H1 (cell line): ENCODE results near the gene CEMP1. TPM values are rescaled to one million over a fixed set of nuclear protein-coding genes. Genes with fewer than 3 reads are reported as not detected.

Experiments used
- CTCF ChIA-PET: fragments of 300-600 bp; sonication (Branson Sonifier 250); formaldehyde crosslinking; loops from one replicate; lab custom pipeline; 2021; ENCODE audit not compliant: partially characterized antibody; lab: Charles Lee
- POLR2A ChIA-PET: fragments of 300-600 bp; sonication (Branson Sonifier 250); formaldehyde crosslinking; loops from one replicate; lab custom pipeline; 2021; ENCODE audit warnings: inconsistent platforms; ENCODE audit not compliant: partially characterized antibody; lab: Charles Lee
- DNase-seq, 2 experiments: peaks; one replicate each; pipeline versions ENCODE4 v3.0.0 to v3.0.0-alpha.2; 2010 to 2022; ENCODE audit warnings: low spot score in 2 of 2, low read depth in 1 of 2, mixed read lengths in 1 of 2
- FAIRE-seq: peaks from 2 replicates; lab custom pipeline; 2011; peaks lifted over from hg19 to GRCh38; lab: Jason Lieb, UNC
- H2AFZ ChIP-seq: 2 replicates; pipeline ENCODE4 v1.8.1; 2012; ENCODE audit warnings: low read length, inconsistent platforms
- H2AK5ac ChIP-seq: 2 replicates; pipeline ENCODE4 v1.6.1; 2013; ENCODE audit warnings: low read depth, low read length
- H2BK120ac ChIP-seq: replicated peaks from 2 replicates; pipeline ENCODE3; 2013; ENCODE audit warnings: low read depth, low read length, inconsistent platforms
- H2BK12ac ChIP-seq: 2 replicates; pipeline ENCODE4 v1.6.1; 2013; ENCODE audit warnings: low read depth, low read length
- H2BK15ac ChIP-seq: 2 replicates; pipeline ENCODE4 v1.6.1; 2013; ENCODE audit warnings: low read length
- H2BK20ac ChIP-seq: 2 replicates; pipeline ENCODE4 v1.6.1; 2013; ENCODE audit warnings: low read length
- H2BK5ac ChIP-seq: 2 replicates; pipeline ENCODE4 v1.6.1; 2013; ENCODE audit warnings: low read depth, low read length
- H3K14ac ChIP-seq: 2 replicates; pipeline ENCODE4 v1.6.1; 2013; ENCODE audit warnings: inconsistent platforms; ENCODE audit not compliant: insufficient read length
- H3K18ac ChIP-seq: 2 replicates; pipeline ENCODE4 v1.6.1; 2013; ENCODE audit warnings: low read length; ENCODE audit errors: extremely low read depth
- H3K23ac ChIP-seq: 2 replicates; pipeline ENCODE4 v1.6.1; 2013; ENCODE audit warnings: inconsistent platforms; ENCODE audit not compliant: insufficient read length
- H3K23me2 ChIP-seq: 2 replicates; pipeline ENCODE4 v1.6.1; 2013; ENCODE audit warnings: low read depth, low read length
- H3K27ac ChIP-seq: 2 replicates; pipeline ENCODE4 v1.6.1; 2011; ENCODE audit warnings: low read depth, low read length, inconsistent platforms
- H3K27me3 ChIP-seq, 4 experiments: replicated peaks in 1 of 4; 1 replicate in 1 of 4; 2 replicates in 3 of 4; pipeline versions ENCODE4 v1.6.1 to v1.8.1; 2011 to 2013; ENCODE audit warnings: low read length in 3 of 4, mild to moderate bottlenecking in 3 of 4, inconsistent platforms in 2 of 4, mixed read lengths in 2 of 4, moderate library complexity in 1 of 4; ENCODE audit not compliant: control insufficient read depth in 3 of 4, insufficient read depth in 3 of 4; ENCODE audit errors: extremely low read depth in 1 of 4
- H3K36me3 ChIP-seq, 4 experiments: 2 replicates each; pipeline versions ENCODE4 v1.6.1 to v1.8.1; 2011 to 2013; ENCODE audit warnings: mild to moderate bottlenecking in 4 of 4, low read length in 3 of 4, moderate library complexity in 2 of 4, control low read depth in 1 of 4, inconsistent platforms in 1 of 4; ENCODE audit not compliant: insufficient read depth in 4 of 4, control insufficient read depth in 2 of 4
- H3K4ac ChIP-seq: replicated peaks from 2 replicates; pipeline ENCODE3; 2013; ENCODE audit warnings: low read length, low read depth, mixed read lengths, inconsistent platforms; ENCODE audit not compliant: insufficient read length
- H3K4me1 ChIP-seq, 4 experiments: replicated peaks in 1 of 4; 1 replicate in 1 of 4; 2 replicates in 3 of 4; pipeline versions ENCODE4 v1.6.1 to v1.8.1; 2011 to 2013; ENCODE audit warnings: low read length in 3 of 4, inconsistent platforms in 2 of 4, mixed read lengths in 1 of 4; ENCODE audit not compliant: insufficient read depth in 4 of 4, control insufficient read depth in 3 of 4
- H3K4me2 ChIP-seq, 2 experiments: 2 replicates each; pipeline versions ENCODE4 v1.6.1 to v1.8.1; 2011 to 2013; ENCODE audit warnings: low read depth in 2 of 2, low read length in 2 of 2, control low read depth in 1 of 2, inconsistent platforms in 1 of 2, mild to moderate bottlenecking in 1 of 2; ENCODE audit not compliant: insufficient read depth in 1 of 2
- H3K4me3 ChIP-seq, 4 experiments: fragments of 200-600, 300-600 bp in 1 of 4; sonication (generic), shearing (Covaris generic), sonication (Bioruptor Twin) in 1 of 4; 2 replicates each; pipeline versions ENCODE4 v1.5.1 to v1.8.1; 2011 to 2016; ENCODE audit warnings: low read length in 4 of 4, low read depth in 3 of 4, control low read depth in 2 of 4, inconsistent platforms in 2 of 4, mild to moderate bottlenecking in 2 of 4, mixed read lengths in 1 of 4, moderate library complexity in 1 of 4; ENCODE audit not compliant: insufficient read depth in 2 of 4; ENCODE audit errors: extremely low read depth in 1 of 4
- H3K56ac ChIP-seq: replicated peaks from 2 replicates; pipeline ENCODE3; 2013; ENCODE audit warnings: low read depth, mild to moderate bottlenecking, mixed read lengths, low read length, inconsistent platforms; ENCODE audit not compliant: insufficient read length
- H3K79me1 ChIP-seq: 2 replicates; pipeline ENCODE4 v1.6.1; 2013; ENCODE audit warnings: low read depth, low read length, control low read depth
- H3K79me2 ChIP-seq, 2 experiments: 2 replicates each; pipeline versions ENCODE4 v1.6.1 to v1.8.1; 2012 to 2013; ENCODE audit warnings: low read length in 2 of 2, mild to moderate bottlenecking in 2 of 2, inconsistent platforms in 1 of 2; ENCODE audit not compliant: insufficient read depth in 2 of 2, control insufficient read depth in 1 of 2
- H3K9ac ChIP-seq, 4 experiments: replicated peaks in 1 of 4; 1 replicate in 1 of 4; 2 replicates in 3 of 4; pipeline versions ENCODE4 v1.6.1 to v1.8.1; 2011 to 2013; ENCODE audit warnings: low read depth in 3 of 4, low read length in 3 of 4, control low read depth in 2 of 4, mild to moderate bottlenecking in 2 of 4, moderate library complexity in 2 of 4, inconsistent platforms in 1 of 4; ENCODE audit errors: extremely low read depth in 1 of 4
- H3K9me3 ChIP-seq, 2 experiments: 2 replicates each; pipeline versions ENCODE4 v1.6.1 to v1.8.1; 2012 to 2013; ENCODE audit warnings: mild to moderate bottlenecking in 2 of 2, moderate library complexity in 2 of 2, control low read depth in 1 of 2, inconsistent platforms in 1 of 2, low read depth in 1 of 2, low read length in 1 of 2, mixed read lengths in 1 of 2; ENCODE audit not compliant: insufficient read depth in 2 of 2
- H4K20me1 ChIP-seq, 2 experiments: replicated peaks in 1 of 2; 2 replicates each; pipeline versions ENCODE3 to v1.8.1; 2011 to 2013; ENCODE audit warnings: inconsistent platforms in 2 of 2, low read length in 2 of 2, mild to moderate bottlenecking in 1 of 2; ENCODE audit not compliant: insufficient read depth in 2 of 2, control insufficient read depth in 1 of 2
- H4K5ac ChIP-seq: 2 replicates; pipeline ENCODE4 v1.6.1; 2013; ENCODE audit warnings: low read length, low read depth, mixed read lengths, inconsistent platforms; ENCODE audit not compliant: insufficient read length
- H4K8ac ChIP-seq: 2 replicates; pipeline ENCODE4 v1.8.0; 2013; ENCODE audit warnings: mild to moderate bottlenecking, moderate library complexity, low read length, inconsistent platforms; ENCODE audit not compliant: insufficient read depth; ENCODE audit errors: extremely low read depth
- H4K91ac ChIP-seq: replicated peaks from 2 replicates; pipeline ENCODE3; 2013; ENCODE audit warnings: low read length, mixed read lengths, inconsistent platforms; ENCODE audit not compliant: insufficient read length
- EP300 ChIP-seq, 2 experiments: IDR thresholded peaks; 1 replicate in 1 of 2; 2 replicates in 1 of 2; pipeline ENCODE4 v1.6.1; 2011 to 2012; ENCODE audit warnings: low read depth in 2 of 2, low read length in 2 of 2, mild to moderate bottlenecking in 2 of 2, borderline replicate concordance in 1 of 2, inconsistent platforms in 1 of 2, moderate library complexity in 1 of 2
- WGBS, 2 experiments: shearing (Covaris generic) in 1 of 2; methylation state at CpG; one replicate each; pipeline versions ENCODE4 v1.1.6 to v1.1.7; 2013 to 2015; ENCODE audit warnings: low lambda C conversion rate in 2 of 2, mixed read lengths in 2 of 2, inconsistent platforms in 1 of 2, low coverage in 1 of 2, missing lambda C conversion rate in 1 of 2; ENCODE audit not compliant: insufficient replicate concordance in 2 of 2, insufficient coverage in 1 of 2, insufficient read length in 1 of 2; ENCODE audit errors: extremely low coverage in 1 of 2, missing lambda C conversion rate in 1 of 2; 5-methylcytosine and 5-hydroxymethylcytosine counted together
- polyA plus RNA-seq, 7 experiments: library from polyadenylated mRNA; depleted of rRNA in 3 of 7; stranded (reverse) in 5 of 7; unstranded in 2 of 7; fragments of >200 nt in 5 of 7; fragments of 200-250 nt in 2 of 7; gene quantifications; 1 replicate in 5 of 7; 2 replicates in 1 of 7; 4 replicates in 1 of 7; pipeline versions ENCODE4 v1.2.1 to v1.2.3, GENCODE V29; 2011 to 2013; ENCODE audit warnings: missing spikeins in 2 of 7, mixed read lengths in 2 of 7
- total RNA-seq: library from RNA; stranded (reverse); fragmentation: NEBNext Ultra II Directional; extraction: Animal tissue kit (Norgen Biotek cat#: 25700); gene quantifications from 2 replicates; pipeline ENCODE4 v1.2.1, GENCODE V29; 2021
- TF ChIP-seq, protein P1 (sequence below), 3 experiments: IDR thresholded peaks; 1 replicate in 2 of 3; 2 replicates in 1 of 3; pipeline versions ENCODE4 v1.5.1 to v1.6.1; 2011; ENCODE audit warnings: low read length in 3 of 3, mild to moderate bottlenecking in 3 of 3, inconsistent platforms in 2 of 3, low read depth in 1 of 3, moderate library complexity in 1 of 3; ENCODE audit not compliant: insufficient read depth in 1 of 3; ENCODE audit errors: control extremely low read depth in 1 of 3

CEMP1 gene
- total and polyA plus RNA-seq, 2 of the 8 experiments (the other 6 are each of a cell fraction or from before 2014, with no cell fraction given): not detected

DNA sequence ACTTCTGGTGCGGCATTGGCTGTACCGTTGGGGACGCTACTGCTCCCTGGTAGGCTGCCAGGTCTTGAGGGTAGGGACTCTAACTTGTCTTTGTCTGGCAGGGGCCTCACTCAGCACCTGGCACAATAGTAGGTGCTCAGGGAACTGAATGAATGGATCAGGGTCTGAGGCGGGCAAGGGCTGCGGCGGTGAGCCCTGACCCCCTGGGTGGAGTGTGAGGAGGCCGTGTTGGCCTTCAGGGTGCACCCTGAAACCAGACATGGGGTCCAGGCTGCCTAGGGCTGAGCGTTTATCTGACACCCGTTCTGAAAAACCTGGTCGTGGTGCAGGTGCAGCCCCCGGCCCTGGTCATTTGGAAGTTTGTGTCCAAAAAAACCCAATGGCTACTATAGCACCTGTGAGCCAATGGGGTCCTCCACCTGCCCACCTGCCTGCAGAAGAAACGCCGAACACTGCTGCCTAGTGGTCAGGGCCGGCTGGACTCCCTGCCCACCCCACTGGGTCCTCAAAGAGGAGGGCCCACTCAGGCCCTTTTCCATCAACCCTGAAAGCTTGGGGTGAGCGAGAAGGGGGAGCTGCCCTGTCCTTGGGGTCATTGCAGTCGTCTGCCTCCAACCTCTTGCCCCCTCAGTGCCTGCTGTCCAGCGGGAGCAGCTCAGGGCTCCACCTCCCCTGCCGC is 22.3 kb downstream of the CEMP1 start:
- Histone ChIP-seq H3K14ac (no peak overlapping the region), H3K36me3 (no peaks in the 10 kb centered on the region), H3K23ac (no peak overlapping the region), H3K4me3 (no peak overlapping the region), H4K8ac (no peak overlapping the region), H3K27ac (no peak overlapping the region), H2BK12ac (no peak overlapping the region), H3K79me1 (peaks cover 2% of the 10 kb centered on the region; the same call in 1 of the 2 replicates), H2AFZ (no peak overlapping the region), H3K9me3 (no peaks in the 10 kb centered on the region), H2BK20ac (no peak overlapping the region), H3K79me2 (no peaks in the 10 kb centered on the region), H2AK5ac (no peak overlapping the region), H3K4ac (no peak overlapping the region), H2BK15ac (no peak overlapping the region), H3K9ac (no peak overlapping the region), H4K5ac (no peak overlapping the region), H3K18ac (no peak overlapping the region), H2BK5ac (no peak overlapping the region), H3K27me3 (peaks cover 0 to 3% (median 0%) of the 10 kb centered on the region in 4 experiments; a peak in 2 of 7 replicates), H4K20me1 (no peaks in the 10 kb centered on the region), H3K4me1 (peaks cover 4 to 21% (median 18%) of the 10 kb centered on the region in 4 experiments), H3K56ac (no peak overlapping the region), H3K4me2 (no peak overlapping the region), H4K91ac (no peak overlapping the region), H3K23me2 (peaks cover 4% of the 10 kb centered on the region; the same call in 1 of the 2 replicates), H2BK120ac (no peak overlapping the region)
- ChIA-PET POLR2A (interaction anchor here (0.9 to 1.9 kb wide), 3 partner anchors 42 to 309 kb away, joined by 3 to 4 read pairs (median 3); no protein-coding TSS in a partner anchor), CTCF (interaction anchor here (1.0 to 3.7 kb wide), 2 partner anchors 8 to 10 kb away, joined by 3 to 24 read pairs; no protein-coding TSS in a partner anchor)
- DNase-seq: no peak
- TF ChIP-seq, protein P1, sequence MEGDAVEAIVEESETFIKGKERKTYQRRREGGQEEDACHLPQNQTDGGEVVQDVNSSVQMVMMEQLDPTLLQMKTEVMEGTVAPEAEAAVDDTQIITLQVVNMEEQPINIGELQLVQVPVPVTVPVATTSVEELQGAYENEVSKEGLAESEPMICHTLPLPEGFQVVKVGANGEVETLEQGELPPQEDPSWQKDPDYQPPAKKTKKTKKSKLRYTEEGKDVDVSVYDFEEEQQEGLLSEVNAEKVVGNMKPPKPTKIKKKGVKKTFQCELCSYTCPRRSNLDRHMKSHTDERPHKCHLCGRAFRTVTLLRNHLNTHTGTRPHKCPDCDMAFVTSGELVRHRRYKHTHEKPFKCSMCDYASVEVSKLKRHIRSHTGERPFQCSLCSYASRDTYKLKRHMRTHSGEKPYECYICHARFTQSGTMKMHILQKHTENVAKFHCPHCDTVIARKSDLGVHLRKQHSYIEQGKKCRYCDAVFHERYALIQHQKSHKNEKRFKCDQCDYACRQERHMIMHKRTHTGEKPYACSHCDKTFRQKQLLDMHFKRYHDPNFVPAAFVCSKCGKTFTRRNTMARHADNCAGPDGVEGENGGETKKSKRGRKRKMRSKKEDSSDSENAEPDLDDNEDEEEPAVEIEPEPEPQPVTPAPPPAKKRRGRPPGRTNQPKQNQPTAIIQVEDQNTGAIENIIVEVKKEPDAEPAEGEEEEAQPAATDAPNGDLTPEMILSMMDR (IDR thresholded peaks at IDR 0.05; ENCODE audit: control extremely low read depth in 1 of 3, insufficient read depth in 1 of 3, low read depth in 1 of 3, low read length in 3 of 3): peak in 2 of 3 experiments; percentile 25 to 28; a peak in 2 of 4 replicates
- TF ChIP-seq EP300 (IDR thresholded peaks at IDR 0.05; ENCODE audit: borderline replicate concordance in 1 of 2, low read depth in 2 of 2, low read length in 2 of 2): no peak
- no peak for FAIRE-seq
- 93% methylated on average over 15 of the region's 18 CpGs; no CpG with 5 or more reads in 1 of the 2 experiments for WGBS, 2 experiments
